Uterus (tissue), 2 donors: Measurements from ENCODE around the gene STARD3NL.

Source experiments
- CTCF ChIP-seq, 4 experiments: fragments of 200-600 bp in 2 of 4; fragments of 450-650 bp in 2 of 4; sonication (generic) in 2 of 4; IDR thresholded peaks; one replicate each; pipeline ENCODE4 v1.5.1; 2016 to 2019; ENCODE audit warnings: antibody characterized with exemption in 4 of 4, mild to moderate bottlenecking in 2 of 4, moderate library complexity in 1 of 4
- POLR2A ChIP-seq, 2 donors: fragments of 450-650 bp; IDR thresholded peaks; one replicate each; pipeline ENCODE4 v1.6.1; 2016; ENCODE audit warnings: antibody characterized with exemption in 2 of 2, mild to moderate bottlenecking in 1 of 2, moderate library complexity in 1 of 2

DNA sequence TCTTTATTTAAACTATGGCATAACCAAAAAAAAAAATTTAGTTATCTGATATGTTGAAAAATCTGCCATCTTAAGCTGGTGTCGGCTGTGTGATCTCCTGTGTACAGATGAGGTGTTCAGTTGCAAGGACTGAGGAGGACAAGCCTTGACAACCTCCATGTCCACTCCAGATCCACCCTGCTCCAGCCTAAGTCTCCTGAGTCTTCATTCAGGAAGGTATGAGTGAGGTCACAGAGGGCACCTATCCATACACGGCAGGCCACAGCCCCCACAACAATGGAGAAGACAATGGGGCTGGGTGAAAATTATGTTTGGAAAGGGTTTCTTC lies 79.3 kb downstream of the STARD3NL start:
- TF ChIP-seq CTCF (IDR thresholded peaks at IDR 0.05) (no peak), POLR2A (IDR thresholded peaks at IDR 0.05) (no peak)
